ENCODE results near the gene PITPNC1.

PITPNC1 gene

DNA sequence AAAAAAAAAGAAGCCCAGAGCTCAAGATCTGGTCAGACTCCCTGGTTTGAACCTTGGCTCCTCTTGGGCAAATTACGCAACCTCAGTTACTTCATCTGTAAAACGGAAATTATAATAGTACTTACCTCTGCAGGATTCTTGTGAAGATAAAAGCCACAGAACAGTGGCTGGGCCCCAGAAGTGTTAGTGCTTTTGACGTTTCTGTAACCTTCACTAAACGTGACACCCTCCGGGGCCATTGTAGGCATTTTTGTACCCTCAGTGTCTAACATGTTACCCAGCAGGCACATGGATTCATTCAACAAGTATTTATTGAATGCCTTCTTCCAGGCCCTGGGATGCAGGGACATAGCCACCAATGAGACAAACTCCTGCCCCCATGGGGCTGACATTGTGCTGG is 58.0 kb downstream of the PITPNC1 start:
- Histone ChIP-seq H3K4me1 (ENCODE audit: control insufficient read depth, insufficient read depth, low read length) (no peaks in the 10 kb centered on the region), H3K9ac (ENCODE audit: low read length in 2 of 2) (no peak overlapping the region), H3K27me3 (ENCODE audit: control insufficient read depth in 1 of 2, insufficient read depth in 2 of 2, low read length in 2 of 2) (no peaks in the 10 kb centered on the region), H3K27ac (ENCODE audit: low read length) (no peak overlapping the region), H3K4me3 (ENCODE audit: low read length in 2 of 2) (no peak overlapping the region), H3K36me3 (ENCODE audit: control insufficient read depth in 2 of 2, insufficient read depth in 2 of 2, low read length in 2 of 2) (no peaks in the 10 kb centered on the region), H3K9me3 (ENCODE audit: control insufficient read depth in 2 of 2, low read length in 2 of 2) (no peaks in the 10 kb centered on the region)

DNA sequence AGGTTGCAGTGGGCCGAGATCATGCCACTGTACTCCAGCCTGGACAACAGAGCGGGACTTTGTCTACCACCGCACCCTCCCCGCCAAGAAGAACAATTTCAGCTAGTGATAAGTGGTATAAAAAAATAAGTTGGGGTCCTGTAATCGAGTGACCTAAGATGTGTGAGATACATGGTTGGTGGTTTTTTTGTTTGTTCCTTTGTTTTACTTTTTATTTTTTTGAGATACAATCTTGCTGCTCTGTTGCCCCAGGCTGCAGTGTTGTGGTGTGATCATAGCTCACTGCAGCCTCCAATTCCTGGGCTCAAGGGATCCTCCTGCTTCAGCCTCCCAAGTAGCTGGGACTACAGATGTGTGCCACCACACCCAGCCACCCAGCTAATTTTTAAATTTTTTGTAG is 58.7 kb downstream of the PITPNC1 start:
- Histone ChIP-seq H3K36me3 (ENCODE audit: control insufficient read depth in 2 of 2, insufficient read depth in 2 of 2, low read length in 2 of 2) (no peaks in the 10 kb centered on the region), H3K4me1 (ENCODE audit: control insufficient read depth, insufficient read depth, low read length) (no peaks in the 10 kb centered on the region), H3K9me3 (ENCODE audit: control insufficient read depth in 2 of 2, low read length in 2 of 2) (no peaks in the 10 kb centered on the region), H3K27me3 (ENCODE audit: control insufficient read depth in 1 of 2, insufficient read depth in 2 of 2, low read length in 2 of 2) (no peaks in the 10 kb centered on the region), H3K9ac (ENCODE audit: low read length in 2 of 2) (no peak overlapping the region), H3K27ac (ENCODE audit: low read length) (no peak overlapping the region), H3K4me3 (ENCODE audit: low read length in 2 of 2) (no peak overlapping the region)

DNA sequence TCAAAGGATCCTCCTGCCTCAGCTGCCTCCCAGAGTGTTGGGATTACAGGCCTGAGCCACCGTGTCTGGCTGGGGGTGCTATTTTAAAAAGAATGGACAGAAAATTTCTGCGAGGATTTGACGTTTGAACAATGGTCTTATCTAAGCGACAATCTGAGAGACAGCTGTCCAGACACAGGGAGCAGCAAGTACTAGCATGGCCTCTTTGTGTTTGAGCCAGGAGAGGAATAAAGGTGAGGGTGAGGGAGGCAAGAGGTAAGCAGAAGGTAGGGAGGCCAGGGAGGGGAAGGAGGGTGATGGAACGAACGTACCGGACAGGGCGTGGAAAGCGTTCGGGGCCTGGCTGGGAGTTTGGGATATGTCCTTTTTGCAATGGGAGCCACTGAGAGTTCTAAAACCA is 59.2 kb downstream of the PITPNC1 start:
- Histone ChIP-seq H3K27ac (ENCODE audit: low read length) (no peak overlapping the region), H3K9ac (ENCODE audit: low read length in 2 of 2) (no peak overlapping the region), H3K4me1 (ENCODE audit: control insufficient read depth, insufficient read depth, low read length) (no peaks in the 10 kb centered on the region)

DNA sequence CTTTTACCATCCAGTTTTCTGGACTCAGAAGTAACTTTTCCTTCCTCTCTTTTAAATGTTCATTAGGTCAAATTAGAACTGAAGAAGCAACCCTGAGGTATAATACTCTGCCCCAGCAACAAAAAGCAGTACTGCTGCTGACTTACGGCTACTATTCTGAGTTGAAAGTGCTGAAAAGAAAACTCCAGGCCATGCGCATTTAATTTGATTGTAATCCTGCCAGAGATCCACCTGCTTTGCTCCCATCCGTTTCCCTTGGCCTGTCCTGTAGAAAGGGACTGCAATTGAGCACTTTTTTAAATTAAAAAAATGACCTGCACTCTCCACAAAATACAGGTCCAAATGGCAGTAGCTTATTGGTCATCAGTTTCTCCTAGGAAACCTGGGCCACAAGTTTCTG is 61.6 kb downstream of the PITPNC1 start:
- Histone ChIP-seq H3K36me3 (ENCODE audit: control insufficient read depth in 2 of 2, insufficient read depth in 2 of 2, low read length in 2 of 2) (no peaks in the 10 kb centered on the region), H3K27me3 (ENCODE audit: control insufficient read depth in 1 of 2, insufficient read depth in 2 of 2, low read length in 2 of 2) (no peaks in the 10 kb centered on the region), H3K4me1 (ENCODE audit: control insufficient read depth, insufficient read depth, low read length) (no peaks in the 10 kb centered on the region), H3K27ac (ENCODE audit: low read length) (no peak overlapping the region), H3K4me3 (ENCODE audit: low read length in 2 of 2) (no peak overlapping the region), H3K9me3 (ENCODE audit: control insufficient read depth in 2 of 2, low read length in 2 of 2) (no peaks in the 10 kb centered on the region), H3K9ac (ENCODE audit: low read length in 2 of 2) (no peak overlapping the region)

More for the DNA sequence above, 59.2 kb downstream of the PITPNC1 start:
- Histone ChIP-seq H3K36me3 (ENCODE audit: control insufficient read depth in 2 of 2, insufficient read depth in 2 of 2, low read length in 2 of 2) (no peaks in the 10 kb centered on the region), H3K4me3 (ENCODE audit: low read length in 2 of 2) (no peak overlapping the region), H3K27me3 (ENCODE audit: control insufficient read depth in 1 of 2, insufficient read depth in 2 of 2, low read length in 2 of 2) (no peaks in the 10 kb centered on the region), H3K9me3 (ENCODE audit: control insufficient read depth in 2 of 2, low read length in 2 of 2) (no peaks in the 10 kb centered on the region)

DNA sequence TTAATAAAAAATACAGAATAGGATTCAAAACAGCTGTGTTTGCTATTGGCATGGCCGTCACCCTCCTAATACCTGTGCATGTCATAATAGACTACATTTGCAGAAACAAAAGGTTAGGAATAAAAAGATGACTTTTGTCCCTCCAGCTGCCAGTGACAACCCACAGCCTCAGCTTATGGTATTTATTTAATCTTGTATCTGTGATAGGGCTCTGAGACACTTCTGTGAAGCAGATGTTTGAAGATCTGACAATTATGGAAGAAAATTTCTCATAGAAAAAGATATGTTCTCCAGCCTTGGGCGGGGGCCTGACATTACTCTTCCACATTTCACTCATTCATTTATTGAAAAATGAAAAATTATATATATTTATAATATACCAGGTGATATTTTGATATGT is 62.2 kb downstream of the PITPNC1 start:
- H3K9me3 ChIP-seq (ENCODE audit: control insufficient read depth in 2 of 2, low read length in 2 of 2): no peaks in the 10 kb centered on the region
- no peak overlapping the region for H3K9ac ChIP-seq (ENCODE audit: low read length in 2 of 2)
- H3K4me3 ChIP-seq (ENCODE audit: low read length in 2 of 2): no peak overlapping the region
- H3K36me3 ChIP-seq (ENCODE audit: control insufficient read depth in 2 of 2, insufficient read depth in 2 of 2, low read length in 2 of 2): no peaks in the 10 kb centered on the region
- H3K27me3 ChIP-seq (ENCODE audit: control insufficient read depth in 1 of 2, insufficient read depth in 2 of 2, low read length in 2 of 2): no peaks in the 10 kb centered on the region
- no peaks in the 10 kb centered on the region for H3K4me1 ChIP-seq (ENCODE audit: control insufficient read depth, insufficient read depth, low read length)
- H3K27ac ChIP-seq (ENCODE audit: low read length): no peak overlapping the region

DNA sequence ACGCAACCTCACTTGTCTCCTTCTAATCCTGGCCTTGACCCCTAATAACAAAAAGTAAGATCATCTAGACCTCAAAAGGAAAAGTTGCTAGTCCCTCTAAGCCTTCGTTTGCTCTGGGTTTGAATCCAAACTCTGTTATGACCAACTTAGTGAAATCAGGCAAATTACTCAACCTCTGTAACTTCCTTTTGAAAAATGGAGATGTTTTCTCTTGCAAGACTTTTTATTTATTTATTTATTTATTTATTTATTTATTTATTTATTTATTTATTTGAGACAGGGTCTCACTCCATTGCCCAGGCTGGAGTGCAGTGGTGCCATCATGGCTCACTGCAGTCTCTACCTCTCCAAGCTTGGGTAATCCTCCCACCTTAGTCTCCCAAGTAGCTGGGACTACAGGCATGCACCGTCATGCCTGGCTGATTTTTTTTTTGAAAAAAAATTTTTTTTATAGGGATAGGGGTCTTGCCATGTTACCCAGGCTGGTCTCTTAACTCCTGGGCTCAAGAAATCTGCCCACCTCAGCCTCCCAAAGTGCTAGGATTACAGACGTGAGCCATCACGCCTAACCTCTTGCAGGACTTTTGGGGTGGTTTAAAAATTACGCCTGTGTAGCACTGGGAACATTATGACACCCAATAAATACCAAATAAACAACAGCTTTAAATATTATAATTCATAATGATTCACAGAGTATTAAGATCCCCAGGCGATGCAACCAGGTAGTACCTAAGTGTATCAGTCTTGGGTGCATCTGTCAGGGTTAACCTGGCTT is 63.4 kb downstream of the PITPNC1 start:
- Histone ChIP-seq H3K27ac (ENCODE audit: low read length) (no peak overlapping the region), H3K9ac (ENCODE audit: low read length in 2 of 2) (no peak overlapping the region), H3K4me1 (ENCODE audit: control insufficient read depth, insufficient read depth, low read length) (no peaks in the 10 kb centered on the region)

DNA sequence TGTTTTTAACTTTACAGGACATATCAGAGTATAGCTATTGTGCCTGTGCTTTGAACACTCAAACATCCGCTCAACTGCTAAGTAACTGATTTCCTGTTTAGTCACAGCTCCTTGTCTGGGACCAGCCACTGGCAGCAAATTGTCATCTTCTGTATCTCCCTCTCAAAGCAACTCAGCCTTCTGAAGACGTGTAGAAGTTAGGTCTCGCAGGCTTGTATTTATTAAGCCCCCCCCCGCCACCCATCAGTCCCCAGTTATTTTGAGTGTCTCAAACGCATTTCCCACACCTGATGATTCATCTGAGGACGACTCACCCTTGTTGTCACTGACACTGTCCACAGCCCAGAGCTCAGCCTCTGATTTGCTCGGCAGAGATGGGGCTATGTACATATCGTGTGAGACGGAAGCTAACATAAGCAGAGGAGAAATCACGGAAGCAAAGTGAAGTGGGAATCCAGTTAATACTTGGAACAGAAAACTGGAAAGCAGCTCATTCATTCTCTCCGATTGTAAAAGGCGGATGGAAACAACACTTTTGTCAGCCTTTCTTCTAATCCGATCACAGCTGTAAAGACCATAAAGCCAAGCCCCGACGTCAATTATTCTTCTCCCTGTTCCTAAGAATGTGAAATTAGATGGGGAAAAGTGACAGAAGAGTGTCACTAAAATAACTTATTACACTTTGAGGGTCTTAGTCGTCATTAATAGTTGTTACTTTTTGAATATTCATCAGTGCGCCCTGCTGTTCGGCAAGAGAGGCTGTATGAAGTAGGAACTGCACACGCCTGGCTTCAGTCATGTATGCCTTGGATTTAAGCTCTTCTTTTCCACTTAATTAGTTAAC is 64.2 kb downstream of the PITPNC1 start:
- Histone ChIP-seq H3K36me3 (ENCODE audit: control insufficient read depth in 2 of 2, insufficient read depth in 2 of 2, low read length in 2 of 2) (no peaks in the 10 kb centered on the region), H3K9me3 (ENCODE audit: control insufficient read depth in 2 of 2, low read length in 2 of 2) (no peaks in the 10 kb centered on the region), H3K4me3 (ENCODE audit: low read length in 2 of 2) (peak overlapping the region in 1 of 2 donors; percentile 3), H3K4me1 (ENCODE audit: control insufficient read depth, insufficient read depth, low read length) (no peaks in the 10 kb centered on the region), H3K27ac (ENCODE audit: low read length) (no peak overlapping the region), H3K9ac (ENCODE audit: low read length in 2 of 2) (no peak overlapping the region), H3K27me3 (ENCODE audit: control insufficient read depth in 1 of 2, insufficient read depth in 2 of 2, low read length in 2 of 2) (no peaks in the 10 kb centered on the region)

More for the DNA sequence above, 63.4 kb downstream of the PITPNC1 start:
- no peaks in the 10 kb centered on the region for H3K36me3 ChIP-seq (ENCODE audit: control insufficient read depth in 2 of 2, insufficient read depth in 2 of 2, low read length in 2 of 2)
- no peaks in the 10 kb centered on the region for H3K9me3 ChIP-seq (ENCODE audit: control insufficient read depth in 2 of 2, low read length in 2 of 2)
- H3K27me3 ChIP-seq (ENCODE audit: control insufficient read depth in 1 of 2, insufficient read depth in 2 of 2, low read length in 2 of 2): no peaks in the 10 kb centered on the region
- H3K4me3 ChIP-seq (ENCODE audit: low read length in 2 of 2): no peak overlapping the region

DNA sequence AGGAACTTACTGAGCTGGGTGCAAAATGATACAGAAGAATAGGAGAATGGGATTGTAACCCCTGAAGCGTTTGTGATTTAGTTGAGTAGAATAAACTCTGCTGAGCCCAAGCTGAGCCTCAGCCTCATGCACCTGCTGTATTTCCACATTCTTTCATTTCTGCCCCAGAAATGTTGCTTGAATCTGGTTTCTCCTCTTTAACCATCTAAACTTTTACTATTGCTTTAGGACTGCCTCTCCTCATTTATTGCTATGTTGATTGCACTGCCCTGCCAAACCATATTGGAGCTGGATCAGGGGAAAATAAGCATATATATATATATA is 64.8 kb downstream of the PITPNC1 start:
- H3K4me1 ChIP-seq (ENCODE audit: control insufficient read depth, insufficient read depth, low read length): no peaks in the 10 kb centered on the region
- H3K36me3 ChIP-seq (ENCODE audit: control insufficient read depth in 2 of 2, insufficient read depth in 2 of 2, low read length in 2 of 2): no peaks in the 10 kb centered on the region
- no peak overlapping the region for H3K27ac ChIP-seq (ENCODE audit: low read length)
- H3K27me3 ChIP-seq (ENCODE audit: control insufficient read depth in 1 of 2, insufficient read depth in 2 of 2, low read length in 2 of 2): no peaks in the 10 kb centered on the region
- H3K9me3 ChIP-seq (ENCODE audit: control insufficient read depth in 2 of 2, low read length in 2 of 2): no peaks in the 10 kb centered on the region
- H3K4me3 ChIP-seq (ENCODE audit: low read length in 2 of 2): no peak overlapping the region
- no peak overlapping the region for H3K9ac ChIP-seq (ENCODE audit: low read length in 2 of 2)

DNA sequence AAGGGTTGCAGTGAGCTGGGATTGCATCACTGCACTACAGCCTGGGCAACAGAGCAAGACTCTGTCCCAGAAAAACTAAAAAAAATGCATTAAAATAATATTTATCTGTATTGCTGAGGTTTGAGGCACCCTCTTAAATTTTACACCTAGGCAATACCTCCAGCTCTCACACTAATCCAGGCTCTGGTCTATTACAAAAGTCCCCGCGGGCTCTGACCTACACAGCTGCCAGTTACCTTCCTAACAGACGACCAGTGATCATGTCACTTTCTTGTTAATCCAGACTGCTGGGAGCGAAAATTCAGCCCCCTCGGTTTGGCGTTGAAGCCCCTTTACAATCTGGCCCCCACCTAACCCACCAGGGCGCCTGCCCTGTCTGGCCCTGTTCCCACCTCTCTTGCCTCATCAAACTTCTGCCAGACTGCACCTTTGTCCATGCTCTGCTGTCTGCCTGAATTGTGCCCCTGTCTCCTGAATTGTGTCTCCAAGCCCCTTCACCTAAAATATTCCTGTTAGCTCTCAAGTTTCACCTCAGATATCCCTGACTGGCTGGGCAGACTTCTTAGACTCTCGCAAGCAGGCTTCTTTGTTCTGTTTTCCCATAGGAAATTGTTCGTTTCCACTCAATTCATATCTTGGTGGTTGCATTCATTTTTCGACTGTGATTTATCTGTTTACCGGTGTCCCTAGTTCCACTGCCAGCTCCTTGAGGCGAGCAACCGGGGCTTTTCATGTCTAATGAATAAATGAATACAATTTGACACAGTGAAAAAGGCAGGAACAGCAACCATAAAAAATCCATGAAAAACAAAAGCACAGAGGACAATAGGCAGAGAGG is 65.9 kb downstream of the PITPNC1 start:
- peak overlapping the region; percentile 6 for H3K27ac ChIP-seq (ENCODE audit: low read length)
- H3K27me3 ChIP-seq (ENCODE audit: control insufficient read depth in 1 of 2, insufficient read depth in 2 of 2, low read length in 2 of 2): no peaks in the 10 kb centered on the region
- H3K36me3 ChIP-seq (ENCODE audit: control insufficient read depth in 2 of 2, insufficient read depth in 2 of 2, low read length in 2 of 2): no peaks in the 10 kb centered on the region
- H3K9me3 ChIP-seq (ENCODE audit: control insufficient read depth in 2 of 2, low read length in 2 of 2): no peaks in the 10 kb centered on the region
- H3K4me3 ChIP-seq (ENCODE audit: low read length in 2 of 2): no peak overlapping the region
- no peak overlapping the region for H3K9ac ChIP-seq (ENCODE audit: low read length in 2 of 2)
- no peaks in the 10 kb centered on the region for H3K4me1 ChIP-seq (ENCODE audit: control insufficient read depth, insufficient read depth, low read length)

DNA sequence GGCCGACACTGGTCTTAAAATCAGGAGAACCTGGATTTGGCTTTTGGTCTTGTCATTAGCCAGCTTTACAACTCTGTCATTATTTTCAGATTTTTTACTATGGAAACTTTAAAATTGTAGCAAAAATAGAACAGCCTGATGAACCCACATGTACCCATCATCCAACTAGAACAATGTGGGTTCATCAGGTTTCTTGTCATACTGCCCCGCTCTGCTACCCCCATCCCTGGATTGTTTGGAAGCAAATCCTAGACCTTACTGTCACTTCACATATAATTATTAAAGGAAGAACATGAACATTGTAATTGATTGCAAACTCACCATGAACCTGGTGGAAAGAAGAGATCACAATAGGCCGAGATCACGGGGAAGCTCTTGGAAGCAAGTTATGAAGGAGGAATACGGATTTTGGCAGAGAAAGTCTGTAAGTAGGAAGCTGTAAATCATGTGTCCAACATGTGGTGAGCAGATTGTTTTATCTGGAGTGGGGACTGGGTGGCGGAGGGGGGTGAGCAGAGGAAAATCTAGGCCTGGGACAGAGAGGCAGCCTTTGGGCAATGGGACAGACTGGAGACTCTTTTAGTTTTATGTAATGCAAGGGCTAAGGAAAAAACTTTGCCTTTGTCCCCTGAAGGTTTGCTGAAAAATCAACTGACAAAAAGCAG is 67.0 kb downstream of the PITPNC1 start:
- Histone ChIP-seq H3K9me3 (ENCODE audit: control insufficient read depth in 2 of 2, low read length in 2 of 2) (no peaks in the 10 kb centered on the region), H3K4me1 (ENCODE audit: control insufficient read depth, insufficient read depth, low read length) (no peaks in the 10 kb centered on the region), H3K27me3 (ENCODE audit: control insufficient read depth in 1 of 2, insufficient read depth in 2 of 2, low read length in 2 of 2) (no peaks in the 10 kb centered on the region), H3K27ac (ENCODE audit: low read length) (no peak overlapping the region), H3K36me3 (ENCODE audit: control insufficient read depth in 2 of 2, insufficient read depth in 2 of 2, low read length in 2 of 2) (no peaks in the 10 kb centered on the region), H3K9ac (ENCODE audit: low read length in 2 of 2) (no peak overlapping the region), H3K4me3 (ENCODE audit: low read length in 2 of 2) (no peak overlapping the region)

Data from stomach smooth muscle (tissue), 2 donors.